Esophagus muscularis mucosa (tissue), 4 donors: ENCODE results near the gene TRERF1. TPM values are rescaled to one million over a fixed set of nuclear protein-coding genes. Genes with fewer than 3 reads are reported as not detected.

Source experiments
- DNase-seq: peaks from one replicate; pipeline ENCODE4 v3.0.0-alpha.2; 2017; ENCODE audit errors: extremely low spot score
- H3K27ac ChIP-seq, 4 donors: fragments of 200-600 bp; sonication (generic); replicated peaks in 1 of 4; 1 replicate in 3 of 4; 2 replicates in 1 of 4; pipeline ENCODE4 v1.5.1; 2016 to 2019; ENCODE audit warnings: mild to moderate bottlenecking in 1 of 4
- H3K27me3 ChIP-seq, 4 donors: fragments of 200-600 bp; sonication (generic); one replicate each; pipeline versions ENCODE4 v1.5.1 to v1.6.0; 2016 to 2019
- H3K36me3 ChIP-seq, 4 donors: fragments of 200-600 bp; sonication (generic); one replicate each; pipeline ENCODE4 v1.5.1; 2016 to 2019
- H3K4me1 ChIP-seq, 4 donors: fragments of 200-600 bp; sonication (generic); one replicate each; pipeline ENCODE4 v1.5.1; 2016 to 2019
- H3K4me3 ChIP-seq, 4 donors: fragments of 200-600 bp; sonication (generic); 1 replicate in 2 of 4; 2 replicates in 2 of 4; pipeline ENCODE4 v1.5.1; 2016 to 2019; ENCODE audit warnings: mild to moderate bottlenecking in 4 of 4, moderate library complexity in 1 of 4
- H3K9me3 ChIP-seq, 4 donors: fragments of 200-600 bp; sonication (generic); 1 replicate in 3 of 4; 2 replicates in 1 of 4; pipeline ENCODE4 v1.5.1; 2016 to 2019
- EP300 ChIP-seq: sonication (generic); formaldehyde crosslinking; IDR thresholded peaks from one replicate; pipeline ENCODE4 v1.6.1; 2017; ENCODE audit warnings: antibody characterized with exemption
- POLR2A ChIP-seq: fragments of 450-650 bp; IDR thresholded peaks from one replicate; pipeline ENCODE4 v1.6.1; 2017; ENCODE audit warnings: antibody characterized with exemption, moderate library complexity, mild to moderate bottlenecking, low read depth
- POLR2AphosphoS5 ChIP-seq, 2 donors: sonication (generic); formaldehyde crosslinking; IDR thresholded peaks; one replicate each; pipeline ENCODE4 v1.6.1; 2017; ENCODE audit warnings: antibody characterized with exemption in 2 of 2
- WGBS: methylation state at CpG from one replicate; pipeline ENCODE4 v1.1.5; 2018; 5-methylcytosine and 5-hydroxymethylcytosine counted together
- intact Hi-C: fragments of 100-400 bp; cut with DNase I; formaldehyde crosslinking; loops from one replicate; pipeline ENCODE4 v1.15.1; 2023
- total RNA-seq, 4 donors: library from RNA; depleted of rRNA; stranded (reverse); fragments of >200 nt; gene quantifications; one replicate each; pipeline versions ENCODE4 v1.1.0 to v1.2.1, GENCODE V29; 2016
- TF ChIP-seq, protein P1 (sequence below), 3 experiments: fragments of 200-600 bp in 2 of 3; fragments of 450-650 bp in 1 of 3; sonication (generic) in 2 of 3; IDR thresholded peaks; one replicate each; pipeline ENCODE4 v1.5.1; 2017 to 2019; ENCODE audit warnings: antibody characterized with exemption in 3 of 3, mild to moderate bottlenecking in 2 of 3, moderate library complexity in 1 of 3

Gene TRERF1
- total RNA-seq, 4 donors from 2014 or later: 4.6 to 8.6 (median 6.4) TPM

DNA sequence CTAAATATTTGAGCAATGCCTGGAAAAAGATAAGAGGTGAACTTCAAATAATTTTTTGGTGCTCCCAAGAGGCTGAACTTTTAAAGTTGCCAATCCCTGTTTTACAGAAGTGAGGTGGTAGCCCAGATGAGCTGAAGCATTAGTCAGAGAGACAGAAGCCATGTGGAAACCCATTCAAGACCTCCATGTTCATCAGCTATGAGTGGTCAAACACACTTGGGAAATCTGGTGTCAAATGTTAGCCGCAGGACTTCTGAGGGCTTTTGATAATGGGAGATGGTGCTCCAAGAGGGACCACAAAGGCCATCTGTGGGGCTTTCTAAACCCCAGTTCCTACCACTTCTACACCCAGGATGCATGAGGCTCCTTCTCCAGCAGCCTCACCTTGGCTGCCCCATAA lies 156.5 kb downstream of the TRERF1 start:
- H3K9me3 ChIP-seq: no peaks in the 10 kb centered on the region
- H3K27ac ChIP-seq: no peak overlapping the region
- intact Hi-C loops: no loop called here
- DNase-seq: no peak
- H3K4me1 ChIP-seq: peaks cover 0 to 3% (median 0%) of the 10 kb centered on the region in 4 donors
- TF ChIP-seq POLR2AphosphoS5 (IDR thresholded peaks at IDR 0.05) (no peak), POLR2A (no peak), EP300 (no peak)
- TF ChIP-seq, protein P1, sequence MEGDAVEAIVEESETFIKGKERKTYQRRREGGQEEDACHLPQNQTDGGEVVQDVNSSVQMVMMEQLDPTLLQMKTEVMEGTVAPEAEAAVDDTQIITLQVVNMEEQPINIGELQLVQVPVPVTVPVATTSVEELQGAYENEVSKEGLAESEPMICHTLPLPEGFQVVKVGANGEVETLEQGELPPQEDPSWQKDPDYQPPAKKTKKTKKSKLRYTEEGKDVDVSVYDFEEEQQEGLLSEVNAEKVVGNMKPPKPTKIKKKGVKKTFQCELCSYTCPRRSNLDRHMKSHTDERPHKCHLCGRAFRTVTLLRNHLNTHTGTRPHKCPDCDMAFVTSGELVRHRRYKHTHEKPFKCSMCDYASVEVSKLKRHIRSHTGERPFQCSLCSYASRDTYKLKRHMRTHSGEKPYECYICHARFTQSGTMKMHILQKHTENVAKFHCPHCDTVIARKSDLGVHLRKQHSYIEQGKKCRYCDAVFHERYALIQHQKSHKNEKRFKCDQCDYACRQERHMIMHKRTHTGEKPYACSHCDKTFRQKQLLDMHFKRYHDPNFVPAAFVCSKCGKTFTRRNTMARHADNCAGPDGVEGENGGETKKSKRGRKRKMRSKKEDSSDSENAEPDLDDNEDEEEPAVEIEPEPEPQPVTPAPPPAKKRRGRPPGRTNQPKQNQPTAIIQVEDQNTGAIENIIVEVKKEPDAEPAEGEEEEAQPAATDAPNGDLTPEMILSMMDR (IDR thresholded peaks at IDR 0.05): no peak
- H3K27me3 ChIP-seq: no peaks in the 10 kb centered on the region
- WGBS: 100% methylated on average over 1 of the region's 1 CpG
- peaks cover 0 to 16% (median 6%) of the 10 kb centered on the region in 4 donors for H3K36me3 ChIP-seq
- H3K4me3 ChIP-seq: no peak overlapping the region

DNA sequence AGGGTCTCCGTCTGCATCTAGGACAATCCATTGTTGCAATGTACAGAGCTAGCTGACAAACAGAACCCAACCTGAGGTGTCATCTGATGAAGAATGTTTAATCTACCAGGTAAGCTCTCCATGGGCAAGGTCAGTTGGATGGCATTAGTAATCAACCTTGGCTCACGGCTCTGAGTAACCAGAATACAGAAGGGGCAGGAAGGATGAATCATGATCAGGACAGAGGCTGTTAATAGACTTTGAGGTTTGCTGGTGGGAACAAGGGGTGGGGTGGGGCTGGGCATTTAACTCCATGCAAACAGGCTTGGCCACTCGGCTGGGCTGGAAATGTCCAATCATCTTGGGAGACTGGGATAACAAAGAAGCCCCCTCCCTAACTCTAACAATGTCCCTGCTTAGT lies 157.0 kb downstream of the TRERF1 start:
- intact Hi-C loops: no loop called here
- WGBS: 62% methylated on average over 3 of the region's 3 CpGs
- peaks cover 0 to 11% (median 2%) of the 10 kb centered on the region in 4 donors for H3K36me3 ChIP-seq
- TF ChIP-seq, protein P1 (IDR thresholded peaks at IDR 0.05): no peak
- TF ChIP-seq POLR2AphosphoS5 (IDR thresholded peaks at IDR 0.05) (no peak), EP300 (no peak), POLR2A (no peak)
- H3K4me3 ChIP-seq: no peak overlapping the region
- H3K27me3 ChIP-seq: no peaks in the 10 kb centered on the region
- DNase-seq: no peak
- H3K27ac ChIP-seq: no peak overlapping the region
- peaks cover 0 to 3% (median 0%) of the 10 kb centered on the region in 4 donors for H3K4me1 ChIP-seq
- no peaks in the 10 kb centered on the region for H3K9me3 ChIP-seq

DNA sequence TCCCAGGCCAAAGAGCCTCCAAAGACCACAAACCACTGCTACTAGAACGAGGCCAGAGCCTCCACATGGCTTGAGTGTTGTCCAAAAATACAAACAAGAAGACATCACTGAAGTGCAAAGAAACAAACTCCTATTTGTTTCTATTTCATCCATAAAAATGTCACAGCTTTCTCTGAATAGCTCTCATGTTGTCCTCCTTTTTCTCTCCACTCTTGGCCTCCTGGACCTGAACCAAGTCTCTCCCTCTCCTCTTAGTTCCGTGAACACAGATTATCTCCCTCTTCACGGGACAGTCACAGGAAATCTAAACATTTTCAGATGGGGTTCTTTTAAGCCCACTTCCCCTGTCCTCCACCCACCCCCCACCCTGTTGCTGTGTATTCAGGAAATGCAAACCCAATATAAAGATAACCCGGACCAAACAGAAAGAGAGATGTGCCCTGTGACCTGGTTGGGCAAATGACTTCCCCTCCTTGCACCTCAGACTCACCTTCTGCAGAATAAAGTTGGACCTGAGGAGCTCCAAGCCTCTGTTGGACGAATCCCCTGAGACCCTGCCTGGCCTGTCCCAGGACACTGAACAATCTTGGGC lies 158.2 kb downstream of the TRERF1 start:
- peaks cover 0 to 2% (median 0%) of the 10 kb centered on the region in 4 donors for H3K36me3 ChIP-seq
- H3K27ac ChIP-seq: no peak overlapping the region
- H3K27me3 ChIP-seq: no peaks in the 10 kb centered on the region
- 66% methylated on average over 5 of the region's 5 CpGs for WGBS
- no peak for TF ChIP-seq EP300
- no peak for DNase-seq
- intact Hi-C loops: no loop called here
- no peaks in the 10 kb centered on the region for H3K9me3 ChIP-seq
- H3K4me3 ChIP-seq: no peak overlapping the region
- peaks cover 0 to 3% (median 0%) of the 10 kb centered on the region in 4 donors for H3K4me1 ChIP-seq

DNA sequence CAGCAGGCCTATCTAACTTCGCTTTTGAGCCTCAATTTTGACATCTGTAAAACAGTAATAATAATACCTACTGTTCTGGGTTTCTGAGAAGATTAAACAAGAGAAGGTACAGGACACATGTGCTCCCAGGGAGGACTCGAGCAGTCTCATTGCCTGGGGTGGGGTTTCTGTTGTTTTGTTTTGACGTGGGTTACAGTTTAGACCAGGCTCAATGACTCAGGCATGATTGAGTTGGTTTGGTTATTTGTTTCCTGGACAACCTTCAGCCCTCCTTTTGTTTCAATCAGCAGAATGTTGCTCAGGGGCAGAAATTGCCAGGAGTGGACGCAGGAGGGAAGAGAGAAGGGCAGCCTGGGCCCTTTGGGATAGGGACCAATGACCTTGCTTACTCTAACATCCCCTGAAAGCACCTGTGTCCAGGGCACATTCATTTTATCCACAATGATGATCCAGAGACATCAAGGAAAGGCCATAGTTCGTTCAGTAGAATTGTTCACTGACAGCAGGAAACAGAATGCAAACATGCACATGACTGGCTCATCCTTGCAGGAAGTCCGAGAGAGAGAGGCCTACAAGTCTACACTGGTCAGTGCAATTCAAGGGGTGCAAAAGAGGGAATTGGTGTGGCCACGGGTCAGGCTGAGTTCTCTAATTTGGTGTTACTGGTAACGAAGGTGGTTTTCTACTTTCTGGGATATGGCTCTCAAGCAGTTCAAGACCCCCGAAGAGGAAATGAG lies 159.6 kb downstream of the TRERF1 start:
- no peak for TF ChIP-seq POLR2AphosphoS5 (IDR thresholded peaks at IDR 0.05)
- TF ChIP-seq EP300: no peak
- TF ChIP-seq, protein P1 (IDR thresholded peaks at IDR 0.05): no peak
- TF ChIP-seq POLR2A: no peak
- no peak overlapping the region for H3K27ac ChIP-seq
- no peak for DNase-seq
- 85% methylated on average over 9 of the region's 9 CpGs for WGBS
- H3K9me3 ChIP-seq: no peaks in the 10 kb centered on the region
- intact Hi-C loops: no loop called here
- H3K4me3 ChIP-seq: no peak overlapping the region
- H3K4me1 ChIP-seq: peaks cover 0 to 3% (median 0%) of the 10 kb centered on the region in 4 donors
- H3K27me3 ChIP-seq: no peaks in the 10 kb centered on the region
- no peaks in the 10 kb centered on the region for H3K36me3 ChIP-seq

DNA sequence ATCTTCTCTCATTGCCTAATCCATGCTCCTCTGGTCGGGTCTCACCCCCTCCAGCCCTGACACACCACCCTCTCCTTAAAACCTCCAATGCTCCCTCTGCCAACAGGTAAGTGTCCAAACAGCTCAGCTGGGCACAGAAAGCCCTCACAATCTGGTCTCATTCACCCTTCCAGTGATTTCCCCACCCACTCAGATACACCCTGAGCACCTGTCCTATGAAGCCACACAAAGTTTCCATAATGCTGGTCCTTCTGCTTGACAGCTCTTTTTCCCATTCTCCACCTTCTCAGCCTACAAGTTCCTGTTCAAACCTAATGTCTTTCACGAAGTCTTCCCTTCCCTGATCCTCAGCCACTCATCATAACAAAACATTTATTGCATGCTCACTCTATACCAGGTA lies 164.0 kb downstream of the TRERF1 start:
- Histone ChIP-seq H3K9me3 (no peaks in the 10 kb centered on the region), H3K27me3 (no peaks in the 10 kb centered on the region), H3K4me3 (no peak overlapping the region), H3K27ac (no peak overlapping the region), H3K36me3 (no peaks in the 10 kb centered on the region), H3K4me1 (no peaks in the 10 kb centered on the region)
- 83% methylated on average over 2 of the region's 2 CpGs for WGBS
- DNase-seq: no peak
- intact Hi-C loops: no loop called here
- TF ChIP-seq POLR2A: no peak
